ENCODE measurements around the gene THBS1.

DNA sequence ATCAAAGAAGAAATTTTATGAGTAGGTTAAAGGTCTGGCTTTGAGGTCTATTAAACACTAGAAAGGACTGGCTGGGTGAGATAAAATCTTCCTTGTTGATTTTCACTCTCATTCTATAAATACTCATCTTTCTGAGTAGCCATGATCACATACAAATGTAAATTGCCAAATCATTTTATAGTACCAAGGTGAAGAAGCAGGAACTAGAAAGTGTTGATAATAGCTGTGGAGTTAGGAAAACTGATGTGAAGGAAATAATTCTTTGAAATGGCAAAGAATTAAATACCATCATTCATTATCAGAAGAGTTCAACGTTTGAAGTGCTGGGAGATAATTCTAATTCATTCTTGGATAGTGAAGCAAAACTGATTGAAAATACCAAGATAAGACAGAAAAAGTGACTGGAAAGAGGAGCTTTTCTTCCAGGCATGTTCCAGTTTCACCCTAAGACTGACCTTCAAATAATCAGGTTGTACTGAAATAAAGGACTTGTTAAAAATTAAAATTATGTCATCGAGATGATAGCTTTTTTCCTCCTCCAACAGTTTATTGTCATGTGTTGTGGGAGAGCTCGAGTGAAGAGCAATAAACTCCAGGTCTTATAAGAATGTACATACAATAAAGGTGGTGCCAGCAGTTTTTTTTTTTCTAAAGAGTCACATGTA, 17.4 kb downstream of the THBS1 start:
- TF ChIP-seq, protein P1, sequence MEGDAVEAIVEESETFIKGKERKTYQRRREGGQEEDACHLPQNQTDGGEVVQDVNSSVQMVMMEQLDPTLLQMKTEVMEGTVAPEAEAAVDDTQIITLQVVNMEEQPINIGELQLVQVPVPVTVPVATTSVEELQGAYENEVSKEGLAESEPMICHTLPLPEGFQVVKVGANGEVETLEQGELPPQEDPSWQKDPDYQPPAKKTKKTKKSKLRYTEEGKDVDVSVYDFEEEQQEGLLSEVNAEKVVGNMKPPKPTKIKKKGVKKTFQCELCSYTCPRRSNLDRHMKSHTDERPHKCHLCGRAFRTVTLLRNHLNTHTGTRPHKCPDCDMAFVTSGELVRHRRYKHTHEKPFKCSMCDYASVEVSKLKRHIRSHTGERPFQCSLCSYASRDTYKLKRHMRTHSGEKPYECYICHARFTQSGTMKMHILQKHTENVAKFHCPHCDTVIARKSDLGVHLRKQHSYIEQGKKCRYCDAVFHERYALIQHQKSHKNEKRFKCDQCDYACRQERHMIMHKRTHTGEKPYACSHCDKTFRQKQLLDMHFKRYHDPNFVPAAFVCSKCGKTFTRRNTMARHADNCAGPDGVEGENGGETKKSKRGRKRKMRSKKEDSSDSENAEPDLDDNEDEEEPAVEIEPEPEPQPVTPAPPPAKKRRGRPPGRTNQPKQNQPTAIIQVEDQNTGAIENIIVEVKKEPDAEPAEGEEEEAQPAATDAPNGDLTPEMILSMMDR (IDR thresholded peaks at IDR 0.05; ENCODE audit: insufficient read depth, low read length): no peak
- TF ChIP-seq POLR2AphosphoS5 (IDR thresholded peaks at IDR 0.05; ENCODE audit: low read depth): no peak

All from HL-60 (cell line).